Muscle of leg (tissue), 11 donors: ENCODE results near the gene CTNS. TPM values are rescaled to one million over a fixed set of nuclear protein-coding genes. Genes with fewer than 3 reads are reported as not detected.

Experiments used
- DNase-seq: peaks from one replicate; pipeline ENCODE4 v3.0.0; 2013
- H3K27ac ChIP-seq: one replicate; pipeline ENCODE4 v1.5.1; 2013; ENCODE audit warnings: mild to moderate bottlenecking, low read length, control low read depth
- H3K27me3 ChIP-seq: one replicate; pipeline ENCODE4 v1.6.1; 2013; ENCODE audit warnings: low read length; ENCODE audit not compliant: control insufficient read depth, insufficient read depth
- H3K36me3 ChIP-seq: one replicate; pipeline ENCODE4 v1.6.1; 2013; ENCODE audit warnings: low read length; ENCODE audit not compliant: control insufficient read depth, insufficient read depth
- H3K4me1 ChIP-seq: one replicate; pipeline ENCODE4 v1.6.1; 2013; ENCODE audit warnings: low read length; ENCODE audit not compliant: control insufficient read depth, insufficient read depth
- H3K4me3 ChIP-seq: one replicate; pipeline ENCODE4 v1.5.1; 2013; ENCODE audit warnings: low read length, control low read depth
- H3K9me3 ChIP-seq: replicated peaks from 2 replicates; pipeline ENCODE4 v1.6.1; 2013; ENCODE audit warnings: low read depth, low read length; ENCODE audit not compliant: control insufficient read depth
- WGBS: methylation state at CpG from one replicate; pipeline ENCODE4 v1.1.5; 2013; ENCODE audit warnings: missing lambda C conversion rate; ENCODE audit not compliant: insufficient coverage; 5-methylcytosine and 5-hydroxymethylcytosine counted together
- polyA plus RNA-seq, 8 donors: library from polyadenylated mRNA; unstranded; fragments of 120-200 nt; gene quantifications; one replicate each; pipeline versions ENCODE4 v1.2.1 to v1.2.3, GENCODE V29; 2013; ENCODE audit warnings: inconsistent platforms in 1 of 8, low replicate concordance in 1 of 8; ENCODE audit not compliant: insufficient read length in 8 of 8, insufficient read depth in 1 of 8
- total RNA-seq: library from RNA; stranded (reverse); fragments of 120-200 nt; gene quantifications from one replicate; pipeline ENCODE4 v1.2.4, GENCODE V29; 2013

The CTNS gene
- total and polyA plus RNA-seq, 9 donors = 7.2 to 10.1 (median 8.4) TPM

DNA sequence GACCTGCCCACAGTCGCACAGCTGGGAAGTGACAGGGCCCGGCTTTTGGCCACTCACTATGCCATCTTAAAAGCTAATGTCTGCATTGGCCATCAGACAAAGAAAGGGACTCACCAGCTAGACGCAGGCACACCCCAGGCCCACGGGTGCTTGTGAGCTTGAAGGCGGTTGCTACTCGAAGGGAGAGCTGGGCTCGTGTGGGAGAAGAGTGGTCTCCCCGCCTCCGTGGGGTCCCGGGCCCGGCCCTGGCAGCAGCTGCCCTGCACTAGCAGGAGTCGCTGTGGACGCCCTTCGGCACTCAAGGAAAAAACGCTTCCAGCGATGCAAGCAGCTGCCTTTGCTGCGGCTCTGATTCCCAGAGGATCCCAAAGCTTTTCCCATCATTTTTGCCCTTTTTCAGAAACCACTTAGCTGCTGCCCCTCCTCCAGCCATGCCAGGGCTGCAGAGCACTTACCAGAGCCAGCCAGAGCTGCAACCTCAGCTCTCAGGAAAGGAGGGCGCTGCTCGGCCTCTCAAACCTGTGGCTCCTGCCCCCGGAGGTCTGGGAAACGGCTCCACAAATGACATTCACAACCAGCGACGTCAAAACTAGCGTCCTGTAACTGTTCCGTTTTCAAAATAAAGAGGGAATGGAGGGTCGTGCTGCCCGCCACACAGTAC, 39.6 kb upstream of the CTNS start:
- Histone ChIP-seq H3K27me3 (no peaks in the 10 kb centered on the region), H3K4me1 (peaks cover 32% of the 10 kb centered on the region), H3K27ac (no peak overlapping the region), H3K4me3 (no peak overlapping the region), H3K36me3 (no peaks in the 10 kb centered on the region), H3K9me3 (no peaks in the 10 kb centered on the region)
- peak; percentile 41 for DNase-seq
- 73% methylated on average over 19 of the region's 27 CpGs for WGBS

DNA sequence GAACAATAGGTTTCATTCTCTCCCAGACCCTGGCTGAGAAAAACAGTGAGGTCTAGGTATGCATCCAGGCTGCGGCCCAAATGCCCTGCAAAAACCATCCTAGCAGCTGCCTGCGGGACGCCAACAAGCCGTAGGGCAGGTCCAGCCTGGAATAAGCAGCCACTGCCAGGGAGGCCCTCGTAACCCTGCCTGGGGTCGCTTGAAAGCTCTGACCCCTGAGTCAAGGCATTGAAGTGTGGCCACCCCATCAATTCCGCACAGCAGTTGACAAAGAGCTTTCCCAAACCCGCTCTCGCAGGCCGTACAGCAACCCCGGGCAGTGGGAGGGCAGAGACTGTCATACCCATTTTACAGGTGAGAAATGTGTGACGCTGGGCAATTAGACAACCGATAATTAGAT, 38.5 kb upstream of the CTNS start:
- 79% methylated on average over 11 of the region's 13 CpGs for WGBS
- H3K27me3 ChIP-seq = no peaks in the 10 kb centered on the region
- peaks cover 32% of the 10 kb centered on the region for H3K4me1 ChIP-seq
- H3K36me3 ChIP-seq = no peaks in the 10 kb centered on the region
- no peak overlapping the region for H3K27ac ChIP-seq
- no peak overlapping the region for H3K4me3 ChIP-seq
- H3K9me3 ChIP-seq = no peaks in the 10 kb centered on the region
- DNase-seq = no peak

DNA sequence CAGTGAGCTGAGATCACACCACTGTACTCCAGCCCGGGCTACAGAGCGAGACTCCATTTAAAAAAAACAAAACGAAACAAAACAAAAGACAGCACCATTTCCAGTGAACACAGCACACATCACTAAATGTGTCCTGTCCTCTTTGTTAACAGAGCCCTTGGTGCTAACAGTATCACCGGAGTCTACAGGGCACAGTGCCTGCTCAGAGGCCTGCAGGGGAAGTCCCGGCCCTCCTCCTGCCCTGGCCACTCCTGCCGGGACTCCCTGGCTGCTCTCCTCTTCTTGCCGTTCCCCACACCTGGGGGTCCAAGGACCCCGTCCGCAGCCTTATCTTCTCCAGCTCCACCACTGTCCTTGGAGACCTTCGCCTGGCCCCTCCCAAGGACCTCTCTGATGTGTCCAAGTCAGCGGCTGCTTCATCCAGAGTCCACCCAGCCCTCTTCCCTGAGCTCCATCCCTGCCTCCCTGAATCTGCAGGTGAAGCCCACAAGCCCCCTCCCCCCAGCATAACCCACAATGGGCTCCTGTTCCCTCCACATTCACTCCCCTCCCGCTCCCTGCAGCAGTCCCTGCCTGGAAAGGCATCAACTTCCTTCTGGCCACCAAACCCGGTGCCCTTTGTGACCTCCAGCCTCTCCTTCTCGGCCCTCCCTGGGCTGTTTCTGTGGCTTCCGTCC, 35.9 kb upstream of the CTNS start:
- 77% methylated on average over 9 of the region's 15 CpGs for WGBS
- Histone ChIP-seq H3K27me3 (no peaks in the 10 kb centered on the region), H3K4me3 (no peak overlapping the region), H3K4me1 (peaks cover 16% of the 10 kb centered on the region), H3K9me3 (no peaks in the 10 kb centered on the region), H3K36me3 (no peaks in the 10 kb centered on the region), H3K27ac (no peak overlapping the region)
- DNase-seq = no peak

DNA sequence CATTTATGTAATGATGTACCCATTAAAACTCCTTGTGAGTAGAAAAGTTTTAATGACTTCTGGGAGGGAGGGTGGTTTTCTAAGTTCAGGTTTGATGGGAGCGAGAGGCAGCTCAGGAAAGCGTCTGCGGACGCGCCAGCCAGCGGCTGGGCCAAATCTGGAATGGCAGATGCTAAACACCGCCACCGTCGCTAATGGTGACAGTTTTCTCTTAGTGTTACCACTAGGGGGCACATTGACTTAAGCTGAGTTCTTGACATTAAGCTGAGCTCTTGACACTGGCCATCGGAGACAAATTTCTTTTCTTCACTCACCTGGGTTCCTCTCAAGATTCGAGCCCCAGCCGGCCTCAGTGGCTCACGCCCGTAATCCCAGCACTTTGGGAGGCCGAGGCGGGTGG, 34.1 kb upstream of the CTNS start:
- peak; percentile 41 for DNase-seq

DNA sequence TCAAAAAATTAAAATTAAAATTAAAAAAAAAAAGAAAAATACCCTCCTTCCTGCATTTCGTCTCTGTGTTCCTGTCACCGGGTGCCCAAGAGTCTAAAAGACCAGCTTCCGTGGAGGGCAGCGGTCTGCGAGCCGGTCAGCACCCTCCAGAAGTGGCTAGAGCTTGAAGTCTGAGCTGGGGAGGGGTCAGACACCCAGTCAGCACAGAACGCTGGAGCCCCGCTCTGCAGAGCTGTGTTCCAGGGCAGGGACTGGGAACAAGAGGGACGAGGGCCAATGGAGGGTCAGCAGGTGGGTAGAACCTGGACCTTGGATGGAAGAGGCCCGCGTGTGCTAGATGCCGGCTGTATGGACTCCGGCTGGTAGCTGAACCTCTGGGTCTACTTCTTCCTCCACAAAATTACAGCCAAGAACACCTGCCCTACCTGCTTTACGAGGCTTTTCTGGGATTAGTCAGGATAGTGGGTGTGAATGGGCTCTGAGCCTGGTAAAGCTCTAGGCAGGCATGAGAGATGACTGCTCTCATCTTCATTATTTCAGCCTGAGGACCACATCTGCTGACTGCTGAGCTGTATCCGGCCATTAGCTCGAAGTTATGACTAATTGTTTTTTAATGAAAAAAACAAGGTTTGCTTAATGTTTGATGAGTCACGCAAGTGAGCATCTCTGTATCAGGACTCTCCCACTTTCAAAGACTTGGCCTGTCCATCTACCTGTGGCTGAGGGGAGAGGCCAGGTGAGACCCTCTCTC, 33.3 kb upstream of the CTNS start:
- H3K9me3 ChIP-seq = no peaks in the 10 kb centered on the region
- no peaks in the 10 kb centered on the region for H3K4me1 ChIP-seq
- no peak overlapping the region for H3K4me3 ChIP-seq
- DNase-seq = no peak
- no peaks in the 10 kb centered on the region for H3K27me3 ChIP-seq
- no peak overlapping the region for H3K27ac ChIP-seq
- 97% methylated on average over 6 of the region's 17 CpGs for WGBS
- H3K36me3 ChIP-seq = peaks cover 11% of the 10 kb centered on the region

More for the DNA sequence above, 34.1 kb upstream of the CTNS start:
- Histone ChIP-seq H3K27ac (no peak overlapping the region), H3K4me1 (no peaks in the 10 kb centered on the region), H3K4me3 (no peak overlapping the region), H3K9me3 (no peaks in the 10 kb centered on the region), H3K27me3 (no peaks in the 10 kb centered on the region), H3K36me3 (peaks cover 6% of the 10 kb centered on the region)
- 66% methylated on average over 11 of the region's 16 CpGs for WGBS

DNA sequence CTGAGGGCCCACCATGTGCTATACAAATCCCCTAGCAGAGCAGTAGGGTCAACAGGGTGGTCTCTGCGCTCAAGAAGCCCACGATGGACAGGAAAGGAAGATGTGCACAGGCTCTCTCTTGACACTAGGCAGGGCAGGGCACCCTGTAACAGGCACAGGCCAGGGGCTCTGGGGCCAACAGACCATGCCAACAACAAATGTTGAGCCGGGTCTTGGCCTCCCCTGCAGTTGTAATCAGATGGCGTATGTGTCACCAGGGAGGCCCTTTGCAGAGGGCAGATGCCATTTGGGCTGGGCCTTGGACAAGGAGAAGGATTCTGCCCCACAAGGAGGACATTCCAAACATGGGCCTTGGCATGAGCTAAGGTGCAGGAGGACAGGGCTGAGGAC, 32.7 kb upstream of the CTNS start:
- H3K4me3 ChIP-seq = no peak overlapping the region
- 90% methylated on average over 4 of the region's 4 CpGs for WGBS
- H3K9me3 ChIP-seq = no peaks in the 10 kb centered on the region
- no peaks in the 10 kb centered on the region for H3K27me3 ChIP-seq
- H3K4me1 ChIP-seq = no peaks in the 10 kb centered on the region
- no peak overlapping the region for H3K27ac ChIP-seq
- no peak for DNase-seq
- H3K36me3 ChIP-seq = peaks cover 16% of the 10 kb centered on the region

DNA sequence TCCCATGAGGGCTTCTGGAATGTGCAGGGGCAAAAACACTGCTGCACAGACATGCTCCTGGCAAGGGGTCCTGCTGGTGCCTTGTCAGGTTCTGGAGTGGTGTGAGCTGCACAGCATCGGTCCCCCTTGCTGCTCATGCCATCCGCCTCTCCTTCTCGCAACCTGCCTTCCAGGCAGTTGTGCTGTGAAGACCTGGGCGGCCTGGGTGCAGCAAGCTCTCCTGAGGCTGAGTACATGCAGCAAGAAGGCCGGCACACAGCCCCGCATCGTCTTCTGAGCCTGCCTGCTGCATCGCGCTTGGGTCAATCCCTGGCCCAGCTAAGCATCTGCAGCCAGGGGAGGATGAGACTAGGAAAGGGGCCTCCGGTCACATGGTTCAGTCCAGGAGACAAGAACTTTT, 26.9 kb upstream of the CTNS start:
- Histone ChIP-seq H3K27ac (no peak overlapping the region), H3K4me3 (no peak overlapping the region), H3K9me3 (no peaks in the 10 kb centered on the region), H3K4me1 (no peaks in the 10 kb centered on the region), H3K36me3 (peaks cover 52% of the 10 kb centered on the region), H3K27me3 (no peaks in the 10 kb centered on the region)
- 93% methylated on average over 10 of the region's 10 CpGs for WGBS
- no peak for DNase-seq

DNA sequence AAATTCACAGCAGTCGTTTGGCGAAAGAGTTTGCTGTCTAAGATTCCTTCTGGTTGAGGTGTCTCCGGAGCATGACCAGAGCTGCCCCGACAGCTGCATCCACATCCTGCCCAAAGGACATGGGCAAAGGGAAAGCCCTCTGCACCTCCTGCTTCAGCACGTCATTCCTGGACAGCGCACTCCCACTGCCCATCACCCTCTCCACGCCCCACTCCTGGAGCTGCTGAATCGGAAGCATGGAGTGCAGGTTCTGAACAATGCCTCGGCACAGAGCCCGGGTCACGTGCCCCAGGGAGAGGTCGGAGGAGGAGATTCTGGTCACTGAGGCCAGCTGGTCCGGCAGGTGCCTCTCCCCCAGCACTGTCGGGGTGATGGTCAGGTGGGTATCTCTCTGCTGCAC, 26.0 kb upstream of the CTNS start:
- 90% methylated on average over 11 of the region's 14 CpGs for WGBS
- Histone ChIP-seq H3K27ac (no peak overlapping the region), H3K27me3 (no peaks in the 10 kb centered on the region), H3K4me3 (no peak overlapping the region), H3K9me3 (no peaks in the 10 kb centered on the region), H3K36me3 (peaks cover 61% of the 10 kb centered on the region), H3K4me1 (no peaks in the 10 kb centered on the region)
- no peak for DNase-seq

DNA sequence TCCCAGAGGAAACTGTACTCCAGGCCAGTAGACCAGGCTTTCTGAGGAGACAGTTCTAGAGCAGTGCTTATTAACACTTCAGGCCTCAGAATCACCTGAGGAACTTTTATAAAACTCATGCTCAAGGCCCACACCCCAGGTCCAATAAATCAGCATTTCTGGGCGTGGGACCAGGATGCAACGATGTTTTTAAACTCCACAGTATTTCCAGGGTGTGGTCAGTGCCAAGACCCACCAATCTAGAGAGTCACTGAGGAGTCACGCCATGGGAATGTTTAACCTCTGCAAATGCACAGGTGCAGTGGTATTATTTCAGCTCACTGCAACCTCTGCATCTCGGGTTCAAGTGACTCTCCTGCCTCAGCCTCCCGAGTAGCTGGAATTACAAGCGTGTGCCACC, 23.4 kb upstream of the CTNS start:
- H3K27me3 ChIP-seq = no peaks in the 10 kb centered on the region
- peaks cover 4% of the 10 kb centered on the region for H3K9me3 ChIP-seq
- H3K4me1 ChIP-seq = no peaks in the 10 kb centered on the region
- H3K4me3 ChIP-seq = no peak overlapping the region
- no peak for DNase-seq
- no peak overlapping the region for H3K27ac ChIP-seq
- H3K36me3 ChIP-seq = peaks cover 70% of the 10 kb centered on the region
- 93% methylated on average over 3 of the region's 6 CpGs for WGBS

DNA sequence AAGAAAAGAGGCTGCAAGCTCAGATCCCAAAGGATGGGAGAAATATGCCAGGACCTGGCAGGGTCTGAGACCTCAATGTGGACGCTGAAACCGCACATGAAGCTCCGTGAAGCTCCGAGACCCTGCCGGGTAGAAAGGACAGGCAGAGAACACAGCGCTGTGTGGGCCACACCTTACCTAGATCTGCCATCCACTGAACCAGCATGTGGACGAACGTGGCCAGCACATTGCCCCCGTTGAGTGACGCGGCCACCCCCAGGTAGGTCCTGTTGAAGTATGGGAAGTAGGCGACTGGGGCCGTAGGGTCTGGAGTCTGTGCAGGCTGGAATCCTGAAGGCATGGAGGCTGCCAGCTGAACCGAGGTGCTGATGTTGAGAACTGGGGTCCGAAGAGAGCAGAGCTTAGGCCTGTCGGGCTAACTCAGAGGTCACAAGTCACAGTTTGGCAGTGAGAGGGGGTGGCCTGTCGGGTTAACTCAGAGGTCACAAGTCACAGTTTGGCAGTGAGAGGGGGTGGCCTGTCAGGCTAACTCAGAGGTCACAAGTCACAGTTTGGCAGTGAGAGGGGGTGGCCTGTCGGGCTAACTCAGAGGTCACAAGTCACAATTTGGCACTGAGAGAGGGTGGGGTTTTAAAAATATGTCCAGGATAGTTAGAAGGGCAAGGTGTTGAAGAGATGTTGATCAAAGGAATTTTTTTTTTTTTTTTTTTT, 21.2 kb upstream of the CTNS start:
- DNase-seq = no peak
- Histone ChIP-seq H3K36me3 (peaks cover 60% of the 10 kb centered on the region), H3K4me3 (no peak overlapping the region), H3K9me3 (peaks cover 4% of the 10 kb centered on the region), H3K27me3 (no peaks in the 10 kb centered on the region), H3K27ac (no peak overlapping the region), H3K4me1 (no peaks in the 10 kb centered on the region)
- WGBS = 95% methylated on average over 18 of the region's 18 CpGs
